ENCODE measurements around the gene DTYMK.
"Not testable (repeated sequence)": the region's sequence is repeated elsewhere in the genome, so short reads cannot be mapped to it uniquely, and the experiment has no call there.

Gene DTYMK

GRCh38 chr2:241671457-241672240, 15.0 kb downstream of the DTYMK start:
- FAIRE-seq, result no peak

GRCh38 chr2:241670333-241671110, 16.1 kb downstream of the DTYMK start:
- no peak for FAIRE-seq

- no peak for FAIRE-seq
Measured at GRCh38 chr2:241668839-241669238, 17.8 kb downstream of the DTYMK start.

GRCh38 chr2:241668354-241668753, 18.3 kb downstream of the DTYMK start:
- FAIRE-seq, result no peak

- FAIRE-seq, result no peak
Measured at GRCh38 chr2:241666627-241667400, 19.8 kb downstream of the DTYMK start.

- no peak for FAIRE-seq
Measured at GRCh38 chr2:241665731-241666440, 20.7 kb downstream of the DTYMK start.

- not testable (repeated sequence) for FAIRE-seq
Measured at GRCh38 chr2:241662731-241663130, 23.9 kb downstream of the DTYMK start.

GRCh38 chr2:241660593-241661213, 25.9 kb downstream of the DTYMK start:
- FAIRE-seq, result no peak

GRCh38 chr2:241659150-241659739, 27.4 kb downstream of the DTYMK start:
- FAIRE-seq, result no peak

- no peak for FAIRE-seq
Measured at GRCh38 chr2:241658296-241658695, 28.3 kb downstream of the DTYMK start.

GRCh38 chr2:241657786-241658254, 28.8 kb downstream of the DTYMK start:
- no peak for FAIRE-seq

- no peak for FAIRE-seq
Measured at GRCh38 chr2:241656190-241656741, 30.3 kb downstream of the DTYMK start.

GRCh38 chr2:241655516-241656189, 31.0 kb downstream of the DTYMK start:
- FAIRE-seq, result no peak

- no peak for FAIRE-seq
Measured at GRCh38 chr2:241654551-241654950, 32.1 kb downstream of the DTYMK start.

- no peak for FAIRE-seq
Measured at GRCh38 chr2:241653210-241653750, 33.3 kb downstream of the DTYMK start.

- FAIRE-seq, result no peak
Measured at GRCh38 chr2:241652722-241653121, 33.9 kb downstream of the DTYMK start.

GRCh38 chr2:241652142-241652541, 34.5 kb downstream of the DTYMK start:
- no peak for FAIRE-seq

GRCh38 chr2:241649927-241650326, 36.7 kb downstream of the DTYMK start:
- no peak for FAIRE-seq

GRCh38 chr2:241649404-241649803, 37.2 kb downstream of the DTYMK start:
- no peak for FAIRE-seq

- FAIRE-seq, result no peak
Measured at GRCh38 chr2:241648453-241648852, 38.2 kb downstream of the DTYMK start.

Data from endometrium (tissue), 2 donors.